ENCODE data around the gene BZW1.

The BZW1 gene

GRCh38 chr2:200839513-200839912 lies 27.8 kb downstream of the BZW1 start (continued):
- TF ChIP-seq ZXDB (tag by site-specific recombination; IDR thresholded peaks at IDR 0.05): no peak
- no peak for TF ChIP-seq AEBP2 (tag by site-specific recombination; IDR thresholded peaks at IDR 0.05; ENCODE audit: borderline replicate concordance)
- no peak for TF ChIP-seq ZSCAN4 (tag by site-specific recombination; IDR thresholded peaks at IDR 0.05)

- Histone ChIP-seq H3K36me3 (ENCODE audit: control insufficient read depth in 2 of 2, insufficient read depth in 1 of 2, low read length in 2 of 2) (no peaks in the 10 kb centered on the region), H3K27ac (ENCODE audit: extremely low read depth, low read depth, low read length) (no peak overlapping the region), H3K9me3 (ENCODE audit: control insufficient read depth, insufficient read depth, low read depth, low read length) (no peaks in the 10 kb centered on the region), H3K4me3 (ENCODE audit: low read depth, low read length) (no peak overlapping the region), H3K4me1 (ENCODE audit: control insufficient read depth, insufficient read depth, low read length) (no peaks in the 10 kb centered on the region)
- POLR2A ChIA-PET: interaction anchor here (0.8 to 1.0 kb wide), 3 partner anchors 11 to 20 kb away, joined by 3 read pairs; partner anchors contain the start of gene CLK1
- CTCF ChIA-PET: interaction anchor here (0.6 to 0.9 kb wide), 2 partner anchors 141 to 197 kb away, joined by 3 to 4 read pairs; no protein-coding TSS in a partner anchor
- TF ChIP-seq ZFP3 (tag by site-specific recombination; IDR thresholded peaks at IDR 0.05; ENCODE audit: low read depth) (no peak), ZSCAN30 (tag by site-specific recombination; IDR thresholded peaks at IDR 0.05) (no peak), ZNF704 (tag by site-specific recombination; IDR thresholded peaks at IDR 0.05) (no peak), ZNF549 (tag by site-specific recombination; IDR thresholded peaks at IDR 0.05) (no peak), TRIM28 (IDR thresholded peaks at IDR 0.05; ENCODE audit: borderline replicate concordance, low read length) (no peak), OSR2 (tag by site-specific recombination; IDR thresholded peaks at IDR 0.05) (no peak), MYNN (tag by site-specific recombination; IDR thresholded peaks at IDR 0.05; ENCODE audit: borderline replicate concordance) (no peak)
Measured at GRCh38 chr2:200843993-200844948, 32.6 kb downstream of the BZW1 start.

GRCh38 chr2:200845194-200845593 lies 33.5 kb downstream of the BZW1 start:
- Histone ChIP-seq H3K4me1 (ENCODE audit: control insufficient read depth, insufficient read depth, low read length) (no peaks in the 10 kb centered on the region), H3K4me3 (ENCODE audit: low read depth, low read length) (no peak overlapping the region), H3K36me3 (ENCODE audit: control insufficient read depth in 2 of 2, insufficient read depth in 1 of 2, low read length in 2 of 2) (no peaks in the 10 kb centered on the region), H3K27ac (ENCODE audit: extremely low read depth, low read depth, low read length) (no peak overlapping the region), H3K9me3 (ENCODE audit: control insufficient read depth, insufficient read depth, low read depth, low read length) (no peaks in the 10 kb centered on the region)
- no peak for TF ChIP-seq KLF7 (tag by site-specific recombination; IDR thresholded peaks at IDR 0.05; ENCODE audit: borderline replicate concordance)
- no peak for TF ChIP-seq ZNF416 (tag by site-specific recombination; IDR thresholded peaks at IDR 0.05)
- no peak for TF ChIP-seq ZBTB1 (tag by site-specific recombination; IDR thresholded peaks at IDR 0.05)
- no peak for TF ChIP-seq ZBTB6 (tag by site-specific recombination; IDR thresholded peaks at IDR 0.05)
- no peak for TF ChIP-seq ZBTB17 (tag by site-specific recombination; IDR thresholded peaks at IDR 0.05)
- no peak for TF ChIP-seq ZNF37A (tag by site-specific recombination; IDR thresholded peaks at IDR 0.05)
- TF ChIP-seq ZSCAN5A (tag by site-specific recombination; IDR thresholded peaks at IDR 0.05): no peak
- no peak for TF ChIP-seq ZNF560 (tag by site-specific recombination; IDR thresholded peaks at IDR 0.05; ENCODE audit: borderline replicate concordance)
- TF ChIP-seq ZNF768 (tag by site-specific recombination; IDR thresholded peaks at IDR 0.05): no peak
- no peak for TF ChIP-seq IKZF3 (tag by site-specific recombination; IDR thresholded peaks at IDR 0.05)
- no peak for TF ChIP-seq ZNF214 (tag by site-specific recombination; IDR thresholded peaks at IDR 0.05; ENCODE audit: borderline replicate concordance)
- TF ChIP-seq ZNF561 (tag by site-specific recombination; IDR thresholded peaks at IDR 0.05; ENCODE audit: borderline replicate concordance): no peak
- ChIA-PET CTCF (interaction anchor here (0.9 to 1.1 kb wide), 2 partner anchors 17 to 141 kb away, joined by 3 to 4 read pairs; no protein-coding TSS in a partner anchor), POLR2A (interaction anchor here (0.8 to 1.1 kb wide), 3 partner anchors 12 to 19 kb away, joined by 3 read pairs; partner anchors contain the start of gene CLK1)

Measured in HEK293 (cell line).